Stomach (tissue), 9 donors: ENCODE measurements around the gene FHIP1A. TPM values are rescaled to one million over a fixed set of nuclear protein-coding genes. Genes with fewer than 3 reads are reported as not detected.

ENCODE experiments used
- DNase-seq, 2 donors: peaks; one replicate each; pipeline versions ENCODE4 v3.0.0 to v3.0.0-alpha.2; 2013 to 2019
- H3K27ac ChIP-seq, 5 donors: fragments of 200-600 bp in 4 of 5; sonication (generic) in 4 of 5; one replicate each; pipeline ENCODE4 v1.5.1; 2013 to 2019; ENCODE audit warnings: mild to moderate bottlenecking in 1 of 5, moderate library complexity in 1 of 5
- H3K27me3 ChIP-seq, 3 donors: fragments of 200-600 bp; sonication (generic); one replicate each; pipeline ENCODE4 v1.5.1; 2017 to 2019; ENCODE audit warnings: mixed run types in 1 of 3
- H3K36me3 ChIP-seq, 4 donors: fragments of 200-600 bp; sonication (generic); 1 replicate in 3 of 4; 2 replicates in 1 of 4; pipeline ENCODE4 v1.5.1; 2016 to 2019
- H3K4me1 ChIP-seq, 4 donors: fragments of 200-600 bp; sonication (generic); one replicate each; pipeline ENCODE4 v1.5.1; 2016 to 2019
- H3K4me3 ChIP-seq, 4 donors: fragments of 200-600 bp; sonication (generic) in 3 of 4; one replicate each; pipeline ENCODE4 v1.5.1; 2016 to 2019; ENCODE audit warnings: mild to moderate bottlenecking in 1 of 4
- H3K9me3 ChIP-seq, 4 donors: fragments of 200-600 bp; sonication (generic); one replicate each; pipeline ENCODE4 v1.5.1; 2016 to 2019
- EP300 ChIP-seq: sonication (generic); formaldehyde crosslinking; IDR thresholded peaks from one replicate; pipeline ENCODE4 v1.6.1; 2017; ENCODE audit warnings: antibody characterized with exemption
- POLR2A ChIP-seq, 4 donors: fragments of 450-650 bp; IDR thresholded peaks; one replicate each; pipeline ENCODE4 v1.6.1; 2016; ENCODE audit warnings: antibody characterized with exemption in 4 of 4, control low read depth in 2 of 4, mild to moderate bottlenecking in 1 of 4, moderate library complexity in 1 of 4
- POLR2AphosphoS5 ChIP-seq, 3 donors: sonication (generic); formaldehyde crosslinking; IDR thresholded peaks; one replicate each; pipeline ENCODE4 v1.6.1; 2016; ENCODE audit warnings: antibody characterized with exemption in 3 of 3
- WGBS, 5 donors: extraction: QIAGEN DNeasy Blood & Tissue Kit in 3 of 5; methylation state at CpG; one replicate each; pipeline versions ENCODE4 v1.1.5 to v1.1.7; 2013 to 2018; 5-methylcytosine and 5-hydroxymethylcytosine counted together
- intact Hi-C: fragments of 100-400 bp; cut with DNase I; formaldehyde crosslinking; loops from one replicate; pipeline ENCODE4 v1.15.1; 2023; ENCODE audit warnings: low total_unique reads
- polyA plus RNA-seq, 3 donors: library from polyadenylated mRNA; stranded (reverse); fragments of 200-250 nt; gene quantifications; one replicate each; pipeline ENCODE4 v1.2.3, GENCODE V29; 2013
- total RNA-seq, 5 donors: library from RNA; depleted of rRNA; stranded (reverse); fragments of >200 nt; gene quantifications; one replicate each; pipeline versions ENCODE4 v1.1.0 to v1.2.3, GENCODE V29; 2014 to 2016
- TF ChIP-seq, protein P1 (sequence below), 7 experiments: fragments of 450-650 bp in 4 of 7; fragments of 200-600 bp in 3 of 7; sonication (generic) in 3 of 7; IDR thresholded peaks; one replicate each; pipeline ENCODE4 v1.5.1; 2016 to 2019; ENCODE audit warnings: antibody characterized with exemption in 7 of 7, control low read depth in 2 of 7, mild to moderate bottlenecking in 1 of 7
- donor health status: healthy with polysubstance abuse.
- donor health status: Bipolar disorder and iron deficiency.
- donor health status: healthy.

The FHIP1A gene
- total and polyA plus RNA-seq, 8 donors, result 0.90 to 177 (median 12.3) TPM

DNA sequence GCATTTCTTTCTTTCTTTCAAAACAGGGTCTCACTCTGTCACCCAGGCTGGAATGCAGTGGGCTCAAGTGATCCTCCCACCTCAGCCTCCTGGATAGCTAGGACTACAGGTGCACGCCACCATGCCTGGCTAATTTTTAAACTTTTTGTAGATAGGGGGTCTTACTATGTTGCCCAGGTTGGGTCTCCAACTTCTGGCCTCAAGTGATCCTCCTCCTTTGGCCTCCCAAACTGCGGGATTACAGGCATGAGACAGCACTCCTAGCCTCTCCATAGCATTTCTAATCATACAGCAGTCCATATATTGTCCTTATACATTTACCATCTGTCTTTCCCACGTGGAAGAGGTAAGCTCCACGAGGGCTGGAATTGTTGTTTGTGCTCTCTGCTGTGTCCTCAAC, 2.0 kb upstream of the FHIP1A start:
- Histone ChIP-seq H3K4me1 (peaks cover 11 to 32% (median 27%) of the 10 kb centered on the region in 4 donors), H3K9me3 (no peaks in the 10 kb centered on the region), H3K27ac (no peak overlapping the region), H3K4me3 (no peak overlapping the region), H3K36me3 (no peaks in the 10 kb centered on the region), H3K27me3 (peaks cover 0 to 4% (median 3%) of the 10 kb centered on the region in 3 donors)
- WGBS, 5 donors, result 75 to 94% (median 85%) methylated on average over 4 of the region's 4 CpGs
- no peak for DNase-seq
- intact Hi-C loops, result no loop called here
- TF ChIP-seq EP300, result no peak
- TF ChIP-seq, protein P1, sequence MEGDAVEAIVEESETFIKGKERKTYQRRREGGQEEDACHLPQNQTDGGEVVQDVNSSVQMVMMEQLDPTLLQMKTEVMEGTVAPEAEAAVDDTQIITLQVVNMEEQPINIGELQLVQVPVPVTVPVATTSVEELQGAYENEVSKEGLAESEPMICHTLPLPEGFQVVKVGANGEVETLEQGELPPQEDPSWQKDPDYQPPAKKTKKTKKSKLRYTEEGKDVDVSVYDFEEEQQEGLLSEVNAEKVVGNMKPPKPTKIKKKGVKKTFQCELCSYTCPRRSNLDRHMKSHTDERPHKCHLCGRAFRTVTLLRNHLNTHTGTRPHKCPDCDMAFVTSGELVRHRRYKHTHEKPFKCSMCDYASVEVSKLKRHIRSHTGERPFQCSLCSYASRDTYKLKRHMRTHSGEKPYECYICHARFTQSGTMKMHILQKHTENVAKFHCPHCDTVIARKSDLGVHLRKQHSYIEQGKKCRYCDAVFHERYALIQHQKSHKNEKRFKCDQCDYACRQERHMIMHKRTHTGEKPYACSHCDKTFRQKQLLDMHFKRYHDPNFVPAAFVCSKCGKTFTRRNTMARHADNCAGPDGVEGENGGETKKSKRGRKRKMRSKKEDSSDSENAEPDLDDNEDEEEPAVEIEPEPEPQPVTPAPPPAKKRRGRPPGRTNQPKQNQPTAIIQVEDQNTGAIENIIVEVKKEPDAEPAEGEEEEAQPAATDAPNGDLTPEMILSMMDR (IDR thresholded peaks at IDR 0.05), result no peak
- TF ChIP-seq POLR2AphosphoS5 (IDR thresholded peaks at IDR 0.05), result no peak
- TF ChIP-seq POLR2A (IDR thresholded peaks at IDR 0.05), result no peak

DNA sequence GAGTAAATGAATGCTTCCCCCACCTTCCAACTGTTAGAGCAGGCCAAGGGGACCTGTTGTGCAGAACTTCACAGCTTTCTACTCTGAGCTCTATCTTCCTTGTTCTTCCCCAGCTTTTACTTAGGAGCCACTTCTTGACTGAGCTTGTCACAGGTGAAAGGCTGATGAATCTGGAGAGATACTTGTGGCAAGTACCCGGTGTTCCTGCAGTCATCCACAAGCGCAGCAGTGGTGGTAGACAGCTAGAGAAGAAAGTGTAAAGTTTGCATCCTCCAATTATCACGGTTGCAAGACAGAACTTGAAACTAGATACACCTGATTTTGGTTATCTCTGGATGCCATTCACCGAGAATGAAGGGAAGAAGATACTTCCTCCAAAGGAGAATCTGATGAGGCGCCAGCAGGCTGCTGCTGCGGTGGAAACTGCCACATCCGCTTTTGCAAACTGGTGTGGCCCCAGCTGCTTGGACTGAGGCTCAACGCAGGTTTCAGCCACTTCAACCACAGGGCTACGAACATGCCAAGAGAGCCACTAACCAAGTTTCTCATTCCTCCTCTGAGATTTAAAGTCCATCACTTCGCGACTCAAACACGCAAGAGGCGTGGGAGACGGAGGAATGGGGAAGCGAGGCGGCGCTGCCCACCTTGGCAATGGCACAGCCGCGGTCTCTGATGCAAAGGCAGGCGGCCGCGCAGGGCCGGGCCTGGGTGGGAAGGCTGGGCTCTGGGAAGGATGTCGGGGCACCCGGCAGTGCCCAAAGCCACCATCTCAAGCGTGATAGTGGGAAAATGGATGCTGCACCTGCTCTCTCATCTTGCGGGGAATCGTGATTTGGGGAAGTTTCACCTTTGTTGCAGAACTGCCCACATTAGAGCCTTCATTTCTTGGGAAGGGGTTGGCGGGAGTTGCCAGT, 1.3 kb upstream of the FHIP1A start:
- whole genome bisulfite sequencing, 5 donors, result 7 to 32% (median 14%) methylated on average over 27 to 29 of the region's 29 CpGs
- H3K27ac ChIP-seq, result peak overlapping the region; percentile 78 to 88 (median 80)
- TF ChIP-seq, protein P1 (IDR thresholded peaks at IDR 0.05), result peak in 1 of 7 experiments; percentile 49
- TF ChIP-seq POLR2A (IDR thresholded peaks at IDR 0.05), result no peak
- H3K4me3 ChIP-seq, result peak overlapping the region; percentile 49 to 67 (median 52)
- intact Hi-C loops, result no loop called here
- peaks cover 0 to 4% (median 3%) of the 10 kb centered on the region in 3 donors for H3K27me3 ChIP-seq
- no peaks in the 10 kb centered on the region for H3K36me3 ChIP-seq
- peak; percentile 58 to 73 for DNase-seq
- peaks cover 11 to 32% (median 27%) of the 10 kb centered on the region in 4 donors for H3K4me1 ChIP-seq
- H3K9me3 ChIP-seq, result no peaks in the 10 kb centered on the region

DNA sequence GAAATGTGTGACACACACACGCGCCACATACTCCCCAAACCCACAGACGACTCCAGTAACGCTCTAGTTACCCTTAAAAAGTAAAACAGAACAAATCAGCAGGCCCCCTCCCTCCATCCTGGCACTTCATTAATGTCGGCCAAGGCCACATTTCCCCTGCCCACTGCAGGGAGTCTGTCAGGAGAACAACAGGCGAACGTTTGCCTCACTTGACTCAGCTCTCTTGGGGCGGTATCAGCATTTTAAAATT, 671 bp upstream of the FHIP1A start:
- Histone ChIP-seq H3K9me3 (no peaks in the 10 kb centered on the region), H3K36me3 (no peaks in the 10 kb centered on the region), H3K27ac (peak overlapping the region; percentile 78 to 88 (median 80)), H3K27me3 (peaks cover 0 to 4% (median 3%) of the 10 kb centered on the region in 3 donors), H3K4me1 (peaks cover 11 to 32% (median 27%) of the 10 kb centered on the region in 4 donors), H3K4me3 (peak overlapping the region; percentile 49 to 67 (median 52))
- TF ChIP-seq, protein P1 (IDR thresholded peaks at IDR 0.05), result no peak
- TF ChIP-seq EP300 (no peak), POLR2A (IDR thresholded peaks at IDR 0.05) (no peak), POLR2AphosphoS5 (IDR thresholded peaks at IDR 0.05) (no peak)
- intact Hi-C loops, result no loop called here
- WGBS, 5 donors, result 1 to 10% (median 2%) methylated on average over 8 of the region's 8 CpGs
- DNase-seq, result no peak

DNA sequence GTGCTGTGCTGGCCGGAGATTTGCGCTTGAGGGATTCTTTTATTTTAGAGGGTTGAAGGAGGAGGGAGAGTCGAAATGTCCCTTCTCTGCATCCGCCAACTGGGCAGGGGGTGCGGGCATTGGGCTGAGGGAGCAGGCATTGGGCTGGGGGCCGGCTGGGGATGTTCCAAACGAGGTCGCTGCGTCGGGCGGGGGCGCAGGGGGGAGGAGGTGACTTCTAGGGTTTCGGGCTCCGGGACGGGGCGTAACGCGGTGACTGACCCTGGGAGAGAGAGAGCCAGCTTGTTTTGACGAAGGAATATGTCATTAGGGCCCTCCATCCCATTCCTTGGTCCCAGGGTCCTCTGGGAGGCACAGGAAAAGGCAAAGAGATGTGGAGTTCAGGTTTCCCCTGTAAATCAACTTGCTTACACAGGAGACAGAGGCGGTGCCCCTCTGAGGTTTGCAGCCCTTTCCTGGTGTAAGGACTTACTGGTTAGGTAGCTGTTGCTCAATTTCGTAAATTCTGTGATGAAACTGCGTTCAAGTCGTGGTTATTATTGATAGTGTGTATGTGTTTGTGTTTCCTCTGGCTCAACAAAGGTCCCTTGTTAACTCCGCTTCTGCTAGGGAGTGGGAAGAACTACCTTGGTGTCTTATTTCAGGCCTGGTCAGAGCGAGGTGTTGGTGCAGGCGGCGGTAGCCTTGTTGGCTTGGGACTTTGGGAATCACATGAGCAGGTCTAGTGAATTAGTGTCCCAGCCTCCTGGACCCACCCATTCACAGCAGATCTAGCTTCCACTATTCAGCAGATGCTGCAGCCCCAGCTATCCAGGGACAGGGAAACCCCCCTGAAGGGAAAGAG, 716 bp downstream of the FHIP1A start:
- Histone ChIP-seq H3K4me3 (peak overlapping the region; percentile 49 to 67 (median 52)), H3K27me3 (peaks cover 0 to 4% (median 3%) of the 10 kb centered on the region in 3 donors), H3K4me1 (peaks cover 11 to 32% (median 27%) of the 10 kb centered on the region in 4 donors), H3K9me3 (no peaks in the 10 kb centered on the region), H3K36me3 (no peaks in the 10 kb centered on the region), H3K27ac (peak overlapping the region; percentile 80 to 92 (median 87))
- TF ChIP-seq POLR2AphosphoS5 (IDR thresholded peaks at IDR 0.05) (peak in 1 of 3 donors; percentile 17), EP300 (no peak)
- TF ChIP-seq, protein P1 (IDR thresholded peaks at IDR 0.05), result no peak
- peak; percentile 49 to 75 for DNase-seq
- intact Hi-C loops, result no loop called here
- 3 to 11% (median 6%) methylated on average over 26 to 27 of the region's 27 CpGs for WGBS, 5 donors
